HG02798 (cell line): ENCODE data around the gene OR51B6.
"Not testable (repeated sequence)": the region's sequence is repeated elsewhere in the genome, so short reads cannot be mapped to it uniquely, and the experiment has no call there.

Source experiments
- ATAC-seq: cut with Tn5 transposase; IDR thresholded peaks from one replicate; pipeline ENCODE4 v1.9.1; 2021; ENCODE audit warnings: mild to moderate bottlenecking; ENCODE audit not compliant: unreplicated experiment, poor library complexity

The OR51B6 gene

GRCh38 chr11:5351208-5351607 is at the start of gene OR51B6:
TSS of gene OR51B6 (plus strand) at chr11:5351508. CDS start at chr11:5351508, 0 bp downstream.
- no peak for ATAC-seq

GRCh38 chr11:5301846-5302245 is 49.5 kb upstream of the OR51B6 start, which contains the start of gene OR51B4:
TSS of gene OR51B4 (minus strand) at chr11:5301946. CDS start at chr11:5301946, 0 bp downstream.
- ATAC-seq = no peak

- ATAC-seq = no peak
These were observed 47.7 kb upstream of the OR51B6 start for GRCh38 chr11:5303626-5304025.

GRCh38 chr11:5304046-5304445 is 47.3 kb upstream of the OR51B6 start:
- ATAC-seq = no peak

GRCh38 chr11:5307256-5308019 is 43.9 kb upstream of the OR51B6 start:
- ATAC-seq = no peak

GRCh38 chr11:5310423-5310822 is 40.9 kb upstream of the OR51B6 start:
- no peak for ATAC-seq

- ATAC-seq = not testable (repeated sequence)
These were observed 37.8 kb upstream of the OR51B6 start for GRCh38 chr11:5313326-5314023.

GRCh38 chr11:5317292-5317691 is 34.0 kb upstream of the OR51B6 start:
- ATAC-seq = no peak

- ATAC-seq = no peak
These were observed 27.1 kb upstream of the OR51B6 start, which contains the start of gene OR51B2 for GRCh38 chr11:5324197-5324596. TSS of gene OR51B2 (minus strand) at chr11:5324297. CDS start at chr11:5324297, 0 bp downstream.

- ATAC-seq = no peak
These were observed 16.1 kb upstream of the OR51B6 start for GRCh38 chr11:5335170-5335569.

GRCh38 chr11:5336331-5336730 is 15.0 kb upstream of the OR51B6 start:
- no peak for ATAC-seq

GRCh38 chr11:5337253-5337652 is 14.1 kb upstream of the OR51B6 start:
- ATAC-seq = not testable (repeated sequence)

- ATAC-seq = peak; percentile 69
These were observed 11.5 kb upstream of the OR51B6 start for GRCh38 chr11:5339771-5340322.

GRCh38 chr11:5343474-5344335 is 7.6 kb upstream of the OR51B6 start, which contains the start of gene OR51B5:
TSS of gene OR51B5 (minus strand) at chr11:5343524. CDS start at chr11:5343524, 0 bp downstream.
- ATAC-seq = peak; percentile 30

- no peak for ATAC-seq
These were observed 5.5 kb upstream of the OR51B6 start for GRCh38 chr11:5345831-5346230.

- no peak for ATAC-seq
These were observed 2.6 kb upstream of the OR51B6 start for GRCh38 chr11:5348551-5349194.

- ATAC-seq = no peak
These were observed 1.8 kb upstream of the OR51B6 start for GRCh38 chr11:5349550-5349949.

GRCh38 chr11:5356031-5356430 is 4.7 kb downstream of the OR51B6 start:
- ATAC-seq = not testable (repeated sequence)

GRCh38 chr11:5362017-5362625 is 10.8 kb downstream of the OR51B6 start:
- ATAC-seq = no peak
